GM12874 (cell line): Measurements from ENCODE around the gene MAMDC4.

Source experiments
- CTCF ChIP-seq: IDR thresholded peaks from 2 replicates; pipeline ENCODE4 v1.5.1; 2011; ENCODE audit warnings: low read depth, mild to moderate bottlenecking, control low read depth, low read length, moderate library complexity; ENCODE audit not compliant: insufficient read depth

MAMDC4 gene

GRCh38 chr9:136807281-136808074 lies 44.7 kb upstream of the MAMDC4 start, which contains the start of gene RABL6:
Gene RABL6, plus strand, starts transcription at chr9:136807948. Its CDS starts 249 bp downstream, at chr9:136808197.
- TF ChIP-seq CTCF = no peak

DNA sequence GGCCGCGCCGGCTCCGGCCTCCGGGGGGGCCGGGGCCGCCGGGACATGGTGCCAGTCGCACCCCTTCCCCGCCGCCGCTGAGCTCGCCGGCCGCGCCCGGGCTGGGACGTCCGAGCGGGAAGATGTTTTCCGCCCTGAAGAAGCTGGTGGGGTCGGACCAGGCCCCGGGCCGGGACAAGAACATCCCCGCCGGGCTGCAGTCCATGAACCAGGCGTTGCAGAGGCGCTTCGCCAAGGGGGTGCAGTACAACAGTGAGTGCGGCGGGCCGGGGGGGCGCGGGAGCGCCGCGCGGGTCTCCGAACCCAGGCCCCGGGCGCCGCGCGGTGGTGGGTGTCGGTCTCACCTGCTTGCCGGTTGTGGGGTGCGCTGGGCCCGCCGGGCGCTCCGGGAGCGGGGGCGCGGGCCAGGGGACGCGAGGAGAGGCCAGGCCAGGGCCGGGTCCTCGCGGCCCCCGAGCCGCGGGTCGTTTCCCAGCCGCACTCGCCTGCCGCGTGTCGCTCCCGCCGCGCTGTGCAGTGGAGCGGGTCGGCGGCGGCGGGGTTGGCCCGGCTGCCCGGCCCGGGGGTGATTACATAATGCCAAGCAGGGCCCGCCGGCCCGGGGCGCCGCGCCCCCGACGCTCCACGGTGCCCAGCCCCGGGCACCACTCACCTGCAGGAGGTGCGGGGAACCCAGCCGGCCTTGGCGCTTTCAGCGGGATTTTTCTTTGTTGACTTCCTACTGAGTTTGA lies 43.9 kb upstream of the MAMDC4 start:
- no peak for TF ChIP-seq CTCF

- no peak for TF ChIP-seq CTCF
Observed at GRCh38 chr9:136808806-136809158, 43.4 kb upstream of the MAMDC4 start.

DNA sequence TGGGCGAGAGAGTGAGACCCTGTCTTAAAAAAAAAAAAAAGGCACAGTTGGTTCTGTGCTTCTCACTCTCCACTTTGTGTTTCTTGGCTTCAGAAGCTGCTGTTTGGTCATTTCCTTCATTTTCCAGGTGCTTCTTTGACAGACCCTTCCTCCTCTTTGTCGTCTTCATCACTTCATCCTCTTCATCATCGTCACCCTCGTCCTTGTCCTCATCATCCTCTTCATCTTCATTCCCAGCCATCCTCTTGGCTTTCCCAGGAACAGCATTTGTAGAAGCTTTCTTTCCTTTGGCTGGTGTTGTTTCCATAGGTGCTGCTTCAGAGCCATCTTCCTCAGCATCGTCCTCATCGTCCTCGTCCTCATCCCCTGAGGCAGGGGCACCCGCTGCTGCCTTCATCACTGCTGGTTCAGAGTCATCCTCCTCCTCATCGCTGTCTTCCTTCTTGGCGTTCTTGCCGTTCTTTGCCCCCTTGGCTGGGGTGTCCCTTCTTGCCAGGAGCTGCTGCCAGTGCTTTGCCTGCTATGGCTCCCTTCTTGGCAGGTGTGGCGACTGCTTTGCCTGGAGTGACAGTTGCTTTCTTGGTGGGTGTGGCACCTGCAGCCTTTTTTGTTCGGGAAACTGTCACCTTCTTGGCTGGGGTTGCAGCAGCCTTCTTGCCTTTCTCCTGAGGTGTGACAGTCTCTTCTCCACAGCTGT lies 37.3 kb upstream of the MAMDC4 start:
- no peak for TF ChIP-seq CTCF

GRCh38 chr9:136815422-136815782 lies 36.7 kb upstream of the MAMDC4 start:
- TF ChIP-seq CTCF = no peak

GRCh38 chr9:136820971-136821825 lies 30.9 kb upstream of the MAMDC4 start:
- TF ChIP-seq CTCF = no peak
